Right lobe of liver (tissue), 6 donors: ENCODE measurements around the gene ZNF473. TPM values are rescaled to one million over a fixed set of nuclear protein-coding genes. Genes with fewer than 3 reads are reported as not detected.
"Not testable (repeated sequence)": the region's sequence is repeated elsewhere in the genome, so short reads cannot be mapped to it uniquely, and the experiment has no call there.

Experiments used
- ATAC-seq, 4 donors: fragments of 200-7000 bp; cut with Tn5 transposase; one replicate each; pipeline ENCODE4 v1.9.1; 2020; ENCODE audit warnings: mild to moderate bottlenecking in 4 of 4, moderate library complexity in 4 of 4
- DNase-seq, 3 donors: peaks; one replicate each; pipeline ENCODE4 v3.0.0-alpha.2; 2020
- H3K27ac ChIP-seq, 3 donors: fragments of 200-600 bp; one replicate each; pipeline ENCODE4 v1.8.0; 2022
- H3K27me3 ChIP-seq, 2 donors: fragments of 200-600 bp; one replicate each; pipeline ENCODE4 v1.8.0; 2022
- H3K36me3 ChIP-seq, 4 donors: fragments of 200-600 bp; sonication (generic) in 1 of 4; one replicate each; pipeline versions ENCODE4 v1.5.1 to v1.8.0; 2017 to 2022; ENCODE audit warnings: control low read depth in 1 of 4
- H3K4me1 ChIP-seq, 4 donors: fragments of 200-600 bp; sonication (generic) in 1 of 4; one replicate each; pipeline versions ENCODE4 v1.5.1 to v1.8.0; 2017 to 2022; ENCODE audit warnings: control low read depth in 1 of 4
- H3K4me3 ChIP-seq, 3 donors: fragments of 200-600 bp; one replicate each; pipeline ENCODE4 v1.8.0; 2022
- H3K9me3 ChIP-seq, 4 donors: fragments of 200-600 bp; sonication (generic) in 1 of 4; one replicate each; pipeline versions ENCODE4 v1.5.1 to v1.8.0; 2017 to 2022; ENCODE audit warnings: control low read depth in 1 of 4
- POLR2A ChIP-seq: fragments of 450-650 bp; IDR thresholded peaks from one replicate; pipeline ENCODE4 v1.6.1; 2017; ENCODE audit warnings: antibody characterized with exemption, mild to moderate bottlenecking
- WGBS: methylation state at CpG from one replicate; pipeline ENCODE4 v1.1.6; 2018; ENCODE audit warnings: low coverage, low lambda C conversion rate; ENCODE audit not compliant: insufficient coverage; ENCODE audit errors: missing lambda C conversion rate; 5-methylcytosine and 5-hydroxymethylcytosine counted together
- intact Hi-C, 2 donors: fragments of 100-400 bp; cut with DNase I; formaldehyde crosslinking; loops; one replicate each; pipeline versions ENCODE4 v1.11.2 to v1.14.1; 2022
- total RNA-seq, 6 experiments: library from RNA; depleted of rRNA in 2 of 6; stranded (reverse); fragments of >200 nt in 2 of 6; fragmentation: NEBNext Ultra II Directional in 3 of 6; extraction: Animal tissue kit (Norgen Biotek cat#: 25700) in 3 of 6; gene quantifications; one replicate each; pipeline versions ENCODE4 v1.1.0 to v1.2.4, GENCODE V29; 2016 to 2023
- TF ChIP-seq, protein P1 (sequence below), 4 donors: fragments of 200-600 bp in 3 of 4; fragments of 450-650 bp in 1 of 4; IDR thresholded peaks; one replicate each; pipeline versions ENCODE4 v1.5.1 to v1.8.0; 2016 to 2022; ENCODE audit warnings: antibody characterized with exemption in 4 of 4, mild to moderate bottlenecking in 2 of 4
- donor health status: DM: no; HTN: yes; CAD: no.
- donor health status: DM: no; HTN: no; CAD: no.
- donor health status: DM: no; HTN: no; CAD: no.
- donor health status: DM: no; HTN: yes; CAD: no.
- donor health status: DM: no; HTN: yes; CAD: no.

ZNF473 gene
- total RNA-seq, 6 experiments from 2014 or later, result 3.1 to 6.0 (median 3.6) TPM

DNA sequence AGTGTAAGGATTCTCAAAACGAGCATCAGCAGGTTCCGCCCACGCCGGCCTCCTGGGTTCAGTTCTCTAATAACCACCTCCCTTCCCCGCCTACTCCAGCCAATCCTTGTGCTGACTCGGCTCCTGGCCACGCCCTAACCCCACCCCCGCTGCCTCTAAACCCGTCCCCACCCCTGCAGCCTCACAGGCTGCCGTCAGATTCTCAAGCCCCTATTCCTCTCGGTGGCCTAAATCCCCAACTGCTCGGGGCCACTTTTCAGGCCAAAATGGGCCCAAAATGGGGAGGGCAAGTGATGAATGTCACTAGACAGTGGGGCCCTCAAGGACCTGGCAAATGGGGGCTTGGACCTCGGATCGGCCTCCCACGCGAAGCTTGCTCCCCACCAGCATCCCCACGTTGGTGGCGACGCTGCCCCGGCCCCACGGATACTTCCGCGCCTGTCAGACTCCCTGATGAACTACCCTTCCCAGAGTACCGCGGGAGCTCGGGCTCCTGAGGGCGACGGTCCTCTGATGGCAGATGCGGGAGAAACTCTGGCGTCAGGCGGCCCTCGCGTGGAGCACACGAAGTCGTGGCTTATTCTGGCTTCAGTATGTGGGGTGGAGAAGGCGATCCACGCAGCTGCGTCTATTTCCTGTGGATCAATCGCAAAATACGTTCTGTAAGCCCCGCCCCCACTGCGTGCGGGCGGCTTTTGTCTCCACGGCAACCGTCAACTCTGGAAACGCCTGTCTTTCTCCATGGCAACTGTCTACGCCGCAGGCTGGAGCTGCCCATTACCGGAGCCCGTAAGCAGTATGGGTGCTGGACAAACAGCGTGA, 24.8 kb downstream of the ZNF473 start:
- H3K4me3 ChIP-seq, result peak overlapping the region; percentile 26 to 44 (median 33)
- ATAC-seq (peak; percentile 77 to 84 (median 82)), DNase-seq (peak; percentile 63 to 67 (median 63))
- H3K9me3 ChIP-seq, result peaks cover 0 to 14% (median 8%) of the 10 kb centered on the region in 4 donors
- intact Hi-C loops, result no loop called here
- TF ChIP-seq, protein P1, sequence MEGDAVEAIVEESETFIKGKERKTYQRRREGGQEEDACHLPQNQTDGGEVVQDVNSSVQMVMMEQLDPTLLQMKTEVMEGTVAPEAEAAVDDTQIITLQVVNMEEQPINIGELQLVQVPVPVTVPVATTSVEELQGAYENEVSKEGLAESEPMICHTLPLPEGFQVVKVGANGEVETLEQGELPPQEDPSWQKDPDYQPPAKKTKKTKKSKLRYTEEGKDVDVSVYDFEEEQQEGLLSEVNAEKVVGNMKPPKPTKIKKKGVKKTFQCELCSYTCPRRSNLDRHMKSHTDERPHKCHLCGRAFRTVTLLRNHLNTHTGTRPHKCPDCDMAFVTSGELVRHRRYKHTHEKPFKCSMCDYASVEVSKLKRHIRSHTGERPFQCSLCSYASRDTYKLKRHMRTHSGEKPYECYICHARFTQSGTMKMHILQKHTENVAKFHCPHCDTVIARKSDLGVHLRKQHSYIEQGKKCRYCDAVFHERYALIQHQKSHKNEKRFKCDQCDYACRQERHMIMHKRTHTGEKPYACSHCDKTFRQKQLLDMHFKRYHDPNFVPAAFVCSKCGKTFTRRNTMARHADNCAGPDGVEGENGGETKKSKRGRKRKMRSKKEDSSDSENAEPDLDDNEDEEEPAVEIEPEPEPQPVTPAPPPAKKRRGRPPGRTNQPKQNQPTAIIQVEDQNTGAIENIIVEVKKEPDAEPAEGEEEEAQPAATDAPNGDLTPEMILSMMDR (IDR thresholded peaks at IDR 0.05), result no peak
- no peak for TF ChIP-seq POLR2A
- no peak overlapping the region for H3K27ac ChIP-seq
- H3K36me3 ChIP-seq, result peaks cover 0 to 10% (median 3%) of the 10 kb centered on the region in 4 donors
- no peaks in the 10 kb centered on the region for H3K27me3 ChIP-seq
- 6% methylated on average over 33 of the region's 52 CpGs for WGBS
- H3K4me1 ChIP-seq, result no peaks in the 10 kb centered on the region

GRCh38 chr19:50051228-50051895, 25.6 kb downstream of the ZNF473 start:
- ATAC-seq, H3K27me3 ChIP-seq, H3K36me3 ChIP-seq, H3K4me1 ChIP-seq, intact Hi-C loops, H3K9me3 ChIP-seq, DNase-seq, H3K27ac ChIP-seq: not testable (repeated sequence)
- H3K4me3 ChIP-seq, result peak overlapping the region in 1 of 3 donors; percentile 44
- 45% methylated on average over 16 of the region's 16 CpGs for WGBS

- 65% methylated on average over 8 of the region's 8 CpGs for WGBS
- ATAC-seq, result no peak
- intact Hi-C loops, result no loop called here
Observed at GRCh38 chr19:50051964-50052363, 26.2 kb downstream of the ZNF473 start.

DNA sequence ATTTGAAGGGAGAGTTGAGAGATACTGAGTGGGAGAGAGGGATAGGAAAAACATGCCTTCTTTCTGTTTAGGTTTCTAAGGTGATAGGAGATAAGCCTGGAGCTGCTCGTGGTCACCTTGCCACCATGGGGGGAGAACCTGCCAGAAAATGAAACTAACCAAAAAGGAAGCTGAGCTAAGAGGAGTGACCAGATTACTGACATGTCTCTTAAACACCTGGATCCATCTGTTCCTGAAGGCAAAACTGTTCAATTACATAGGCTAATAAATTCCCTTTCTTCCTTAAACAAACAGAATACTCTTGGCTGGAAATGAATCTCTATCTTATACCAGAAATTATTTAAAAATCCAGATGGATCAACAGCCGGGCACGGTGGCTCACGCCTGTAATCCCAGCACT, 27.3 kb downstream of the ZNF473 start:
- no peak for ATAC-seq
- H3K27me3 ChIP-seq, result no peaks in the 10 kb centered on the region
- DNase-seq, result no peak
- no peak overlapping the region for H3K27ac ChIP-seq
- 77% methylated on average over 4 of the region's 4 CpGs for WGBS
- H3K9me3 ChIP-seq, result peaks cover 0 to 1% (median under 1%) of the 10 kb centered on the region in 4 donors
- no peaks in the 10 kb centered on the region for H3K4me1 ChIP-seq
- TF ChIP-seq, protein P1 (IDR thresholded peaks at IDR 0.05), result no peak
- no peak for TF ChIP-seq POLR2A
- no peak overlapping the region for H3K4me3 ChIP-seq
- intact Hi-C loops, result no loop called here
- no peaks in the 10 kb centered on the region for H3K36me3 ChIP-seq

More at GRCh38 chr19:50051964-50052363, 26.2 kb downstream of the ZNF473 start:
- TF ChIP-seq POLR2A, result no peak
- TF ChIP-seq, protein P1 (IDR thresholded peaks at IDR 0.05), result no peak
- Histone ChIP-seq H3K4me1 (no peaks in the 10 kb centered on the region), H3K4me3 (no peak overlapping the region), H3K27me3 (no peaks in the 10 kb centered on the region), H3K27ac (no peak overlapping the region), H3K9me3 (peaks cover 0 to 4% (median under 1%) of the 10 kb centered on the region in 4 donors), H3K36me3 (no peaks in the 10 kb centered on the region)
- DNase-seq, result no peak

GRCh38 chr19:50058425-50058824, 32.6 kb downstream of the ZNF473 start:
- Histone ChIP-seq H3K9me3 (peaks cover 0 to 21% (median 3%) of the 10 kb centered on the region in 4 donors), H3K27me3 (no peaks in the 10 kb centered on the region), H3K4me3 (no peak overlapping the region), H3K36me3 (no peaks in the 10 kb centered on the region), H3K4me1 (no peaks in the 10 kb centered on the region), H3K27ac (no peak overlapping the region)
- ATAC-seq (no peak), DNase-seq (no peak)
- intact Hi-C loops, result no loop called here
- WGBS, result 100% methylated on average over 1 of the region's 2 CpGs
- TF ChIP-seq, protein P1 (IDR thresholded peaks at IDR 0.05), result no peak
